Heart left ventricle (tissue), 16 donors: Measurements from ENCODE around the gene LELP1. TPM values are rescaled to one million over a fixed set of nuclear protein-coding genes. Genes with fewer than 3 reads are reported as not detected.

Experiments
- ATAC-seq, 4 donors: fragments of 200-7000 bp; cut with Tn5 transposase; one replicate each; pipeline ENCODE4 v1.9.1; 2020 to 2022; ENCODE audit warnings: moderate library complexity in 4 of 4, mild to moderate bottlenecking in 3 of 4, moderate number of reproducible peaks in 1 of 4
- DNase-seq, 5 donors: peaks; one replicate each; pipeline ENCODE4 v3.0.0-alpha.2; 2020
- H3K27ac ChIP-seq, 12 donors: fragments of 200-600 bp; sonication (generic) in 4 of 12; one replicate each; pipeline versions ENCODE4 v1.5.0 to v1.8.0; 2016 to 2022; ENCODE audit warnings: mild to moderate bottlenecking in 2 of 12
- H3K27me3 ChIP-seq, 9 donors: fragments of 200-600 bp; sonication (generic) in 2 of 9; one replicate each; pipeline versions ENCODE4 v1.5.1 to v1.8.0; 2016 to 2022; ENCODE audit warnings: mild to moderate bottlenecking in 3 of 9
- H3K36me3 ChIP-seq, 9 donors: fragments of 200-600 bp; sonication (generic) in 2 of 9; one replicate each; pipeline versions ENCODE4 v1.5.0 to v1.8.0; 2018 to 2022; ENCODE audit warnings: mild to moderate bottlenecking in 2 of 9
- H3K4me1 ChIP-seq, 12 donors: fragments of 200-600 bp; sonication (generic) in 4 of 12; one replicate each; pipeline versions ENCODE4 v1.5.0 to v1.8.0; 2016 to 2022; ENCODE audit warnings: mild to moderate bottlenecking in 3 of 12
- H3K4me3 ChIP-seq, 12 donors: fragments of 200-600 bp; sonication (generic) in 4 of 12; one replicate each; pipeline versions ENCODE4 v1.5.0 to v1.8.0; 2017 to 2022; ENCODE audit warnings: mild to moderate bottlenecking in 9 of 12, moderate library complexity in 4 of 12
- H3K9me3 ChIP-seq, 12 donors: fragments of 200-600 bp; sonication (generic) in 4 of 12; one replicate each; pipeline versions ENCODE4 v1.5.0 to v1.8.0; 2016 to 2022; ENCODE audit warnings: mild to moderate bottlenecking in 1 of 12
- CTCF ChIP-seq, 12 donors: fragments of 200-600 bp; sonication (generic) in 4 of 12; IDR thresholded peaks; one replicate each; pipeline versions ENCODE4 v1.5.0 to v1.8.0; 2018 to 2022; ENCODE audit warnings: antibody characterized with exemption in 12 of 12, mild to moderate bottlenecking in 5 of 12
- POLR2A ChIP-seq, 2 donors: fragments of 450-650 bp; IDR thresholded peaks; one replicate each; pipeline ENCODE4 v1.6.1; 2017; ENCODE audit warnings: antibody characterized with exemption in 2 of 2, mild to moderate bottlenecking in 2 of 2, moderate library complexity in 2 of 2
- WGBS, 4 donors: extraction: QIAGEN DNeasy Blood & Tissue Kit in 2 of 4; methylation state at CpG; one replicate each; pipeline versions ENCODE4 v1.1.5 to v1.1.7; 2013 to 2018; 5-methylcytosine and 5-hydroxymethylcytosine counted together
- intact Hi-C, 10 donors: fragments of 100-400 bp; cut with DNase I; formaldehyde crosslinking; loops; one replicate each; pipeline versions ENCODE4 v1.11.1 to v1.14.2; 2022
- polyA plus RNA-seq, 2 donors: library from polyadenylated mRNA; stranded (reverse); fragments of 200-250 nt; gene quantifications; one replicate each; pipeline ENCODE4 v1.2.3, GENCODE V29; 2013
- total RNA-seq, 9 donors: library from RNA; depleted of rRNA in 2 of 9; stranded (reverse); fragments of >200 nt in 2 of 9; fragmentation: NEBNext Ultra II Directional in 3 of 9; extraction: Animal tissue kit (Norgen Biotek cat#: 25700) in 3 of 9; gene quantifications; one replicate each; pipeline versions ENCODE4 v1.1.0 to v1.2.4, GENCODE V29; 2016 to 2023
- donor health status: ischemic (EF 13 %, LVEDD 7.1; RV severe dilation, severe dysfunction).
- donor health status: healthy with polysubstance abuse.
- donor health status: DM: no; HTN: yes; CAD: no.
- donor health status: DM: no; HTN: no; CAD: no.
- donor health status: ischemic (EF 25% LVEDD 6.9; RV normal size, moderate dysfunction).
- donor health status: ischemic (EF 25% LVEDD 5.7; RV mildly dilated, moderate dysfunction).
- donor health status: healthy.
- donor health status: DM: yes; HTN: yes; CAD: no.
- donor health status: ischemic (EF 35%, LVEDD 5.7; RV mildly dilated, moderate dysfunction).
- donor health status: nonischemic (EF 11% LVEDD 7.7; RV severe dilation, severe dysfunction).
- donor health status: DM: yes; HTN: yes; CAD: no.
- donor health status: PGD.
- donor health status: ischemic (EF 29% LVEDD 5.4; RV normal size, mild dysfunction).
- donor health status: nonischemic (EF 23%, LVEDD 6.1; RV moderate dilation, normal function).

The LELP1 gene
- total and polyA plus RNA-seq, 11 donors: not detected

- Histone ChIP-seq H3K27me3 (peaks cover 0 to 44% (median 4%) of the 10 kb centered on the region in 9 donors), H3K9me3 (no peaks in the 10 kb centered on the region), H3K36me3 (no peaks in the 10 kb centered on the region), H3K4me1 (no peaks in the 10 kb centered on the region), H3K4me3 (no peak overlapping the region), H3K27ac (no peak overlapping the region)
- intact Hi-C loops: no loop called here
- no peak for ATAC-seq
- DNase-seq: no peak
- WGBS, 4 donors: 45 to 55% (median 49%) methylated on average over 3 of the region's 3 CpGs
- no peak for TF ChIP-seq CTCF (IDR thresholded peaks at IDR 0.05)
Measured at GRCh38 chr1:153194331-153195050, 8.7 kb upstream of the LELP1 start.

GRCh38 chr1:153195216-153195615, 8.0 kb upstream of the LELP1 start:
- WGBS, 4 donors: 76 to 80% (median 78%) methylated on average over 4 of the region's 4 CpGs
- ATAC-seq: no peak
- DNase-seq: no peak
- no peaks in the 10 kb centered on the region for H3K36me3 ChIP-seq
- no peak overlapping the region for H3K4me3 ChIP-seq
- intact Hi-C loops: no loop called here
- no peak overlapping the region for H3K27ac ChIP-seq
- no peaks in the 10 kb centered on the region for H3K9me3 ChIP-seq
- peaks cover 0 to 41% (median 4%) of the 10 kb centered on the region in 9 donors for H3K27me3 ChIP-seq
- no peak for TF ChIP-seq CTCF (IDR thresholded peaks at IDR 0.05)
- TF ChIP-seq POLR2A (IDR thresholded peaks at IDR 0.05): no peak
- H3K4me1 ChIP-seq: no peaks in the 10 kb centered on the region

GRCh38 chr1:153202006-153202405, 1.2 kb upstream of the LELP1 start:
- Histone ChIP-seq H3K9me3 (no peaks in the 10 kb centered on the region), H3K4me3 (no peak overlapping the region), H3K4me1 (no peaks in the 10 kb centered on the region), H3K27me3 (peaks cover 0 to 21% (median 2%) of the 10 kb centered on the region in 9 donors), H3K36me3 (no peaks in the 10 kb centered on the region), H3K27ac (no peak overlapping the region)
- ATAC-seq (no peak), DNase-seq (no peak)
- no peak for TF ChIP-seq POLR2A (IDR thresholded peaks at IDR 0.05)
- no peak for TF ChIP-seq CTCF (IDR thresholded peaks at IDR 0.05)
- WGBS, 4 donors: 39 to 58% (median 46%) methylated on average over 4 of the region's 4 CpGs
- intact Hi-C loops: no loop called here

GRCh38 chr1:153206631-153207030, 3.4 kb downstream of the LELP1 start:
- no peak overlapping the region for H3K27ac ChIP-seq
- no peak for ATAC-seq
- H3K4me3 ChIP-seq: no peak overlapping the region
- peaks cover 0 to 19% (median 3%) of the 10 kb centered on the region in 9 donors for H3K27me3 ChIP-seq
- DNase-seq: no peak
- no peaks in the 10 kb centered on the region for H3K36me3 ChIP-seq
- no peaks in the 10 kb centered on the region for H3K4me1 ChIP-seq
- no peak for TF ChIP-seq POLR2A (IDR thresholded peaks at IDR 0.05)
- TF ChIP-seq CTCF (IDR thresholded peaks at IDR 0.05): no peak
- intact Hi-C loops: no loop called here
- H3K9me3 ChIP-seq: no peaks in the 10 kb centered on the region
- 77 to 86% (median 83%) methylated on average over 8 to 9 of the region's 9 CpGs for WGBS, 4 donors
